HEK293 (cell line): Measurements from ENCODE around the gene PRKD1.

Experiments used
- CTCF ChIA-PET: fragments of 350-600 bp; formaldehyde crosslinking; extraction: SDS; loops from one replicate; lab custom pipeline; 2021; ENCODE audit warnings: antibody characterized with exemption; lab: Yijun Ruan, JAX
- POLR2A ChIA-PET: fragments of 300-600 bp; formaldehyde crosslinking; extraction: SDS; loops from one replicate; lab custom pipeline; 2020; ENCODE audit warnings: antibody characterized with exemption, inconsistent platforms; lab: Yijun Ruan, JAX
- H3K27ac ChIP-seq: fragments of 200-500 bp; sonication (Bioruptor generic); 2 replicates; pipeline ENCODE4 v1.5.1; 2014; ENCODE audit warnings: low read depth, low read length, control low read depth, inconsistent platforms; ENCODE audit errors: extremely low read depth
- H3K36me3 ChIP-seq, 2 experiments: fragments of 200-500 bp in 1 of 2; sonication (Bioruptor generic) in 1 of 2; 1 replicate in 1 of 2; 2 replicates in 1 of 2; pipeline ENCODE4 v1.5.1; 2014 to 2017; ENCODE audit warnings: inconsistent platforms in 2 of 2, low read length in 2 of 2; ENCODE audit not compliant: control insufficient read depth in 2 of 2, insufficient read depth in 1 of 2
- H3K4me1 ChIP-seq: fragments of 200-500 bp; sonication (Bioruptor generic); 2 replicates; pipeline ENCODE4 v1.5.1; 2014; ENCODE audit warnings: mild to moderate bottlenecking, low read length, inconsistent platforms; ENCODE audit not compliant: control insufficient read depth, insufficient read depth
- H3K4me3 ChIP-seq: 2 replicates; pipeline ENCODE4 v1.5.1; 2011; ENCODE audit warnings: low read depth, mild to moderate bottlenecking, control low read depth, low read length, moderate library complexity
- H3K9me3 ChIP-seq: fragments of 200-500 bp; sonication (Bioruptor generic); 2 replicates; pipeline ENCODE4 v1.5.1; 2014; ENCODE audit warnings: low read depth, low read length, inconsistent platforms; ENCODE audit not compliant: control insufficient read depth, insufficient read depth
- ZBTB48 ChIP-seq: fragments of 450-650 bp; formaldehyde crosslinking; IDR thresholded peaks from 2 replicates; pipeline ENCODE4 v1.5.1; 2016; ENCODE audit warnings: missing biosample characterization, missing genetic modification characterization
- ZNF175 ChIP-seq: fragments of 450-650 bp; formaldehyde crosslinking; IDR thresholded peaks from 2 replicates; pipeline ENCODE4 v1.5.1; 2016; ENCODE audit warnings: missing biosample characterization, missing genetic modification characterization
- ZNF202 ChIP-seq: fragments of 450-650 bp; formaldehyde crosslinking; IDR thresholded peaks from 2 replicates; pipeline ENCODE4 v1.5.1; 2016; ENCODE audit warnings: missing biosample characterization, missing genetic modification characterization, borderline replicate concordance
- ZNF324 ChIP-seq: fragments of 450-650 bp; formaldehyde crosslinking; IDR thresholded peaks from 2 replicates; pipeline ENCODE4 v1.5.1; 2016; ENCODE audit warnings: missing biosample characterization, missing genetic modification characterization
- ZNF391 ChIP-seq: fragments of 450-650 bp; formaldehyde crosslinking; IDR thresholded peaks from 2 replicates; pipeline ENCODE4 v1.5.1; 2016; ENCODE audit warnings: low read depth, missing biosample characterization, missing genetic modification characterization, borderline replicate concordance
- ZNF473 ChIP-seq: fragments of 450-650 bp; formaldehyde crosslinking; IDR thresholded peaks from 2 replicates; pipeline ENCODE4 v1.5.1; 2017; ENCODE audit warnings: missing biosample characterization, missing genetic modification characterization
- ZNF561 ChIP-seq: fragments of 450-650 bp; IDR thresholded peaks from 2 replicates; pipeline ENCODE4 v1.5.1; 2018; ENCODE audit warnings: missing biosample characterization, missing genetic modification characterization, borderline replicate concordance
- ZNF785 ChIP-seq: fragments of 450-650 bp; formaldehyde crosslinking; IDR thresholded peaks from 2 replicates; pipeline ENCODE4 v1.5.1; 2016; ENCODE audit warnings: missing biosample characterization, missing genetic modification characterization
- TF ChIP-seq, protein P1 (sequence below): fragments of 450-650 bp; formaldehyde crosslinking; IDR thresholded peaks from 2 replicates; pipeline ENCODE4 v1.5.1; 2017; ENCODE audit warnings: missing biosample characterization, missing genetic modification characterization
- TF ChIP-seq, protein P2 (sequence below): fragments of 450-650 bp; formaldehyde crosslinking; IDR thresholded peaks from 2 replicates; pipeline ENCODE4 v1.5.1; 2016; ENCODE audit warnings: missing biosample characterization, missing genetic modification characterization
- TF ChIP-seq, protein P3 (sequence below): fragments of 450-650 bp; formaldehyde crosslinking; optimal IDR thresholded peaks from 2 replicates; pipeline ENCODE3; 2016; ENCODE audit warnings: missing biosample characterization, mild to moderate bottlenecking, missing genetic modification characterization
- TF ChIP-seq, protein P4 (sequence below): fragments of 450-650 bp; formaldehyde crosslinking; IDR thresholded peaks from 2 replicates; pipeline ENCODE4 v1.5.1; 2016; ENCODE audit warnings: missing biosample characterization, missing genetic modification characterization
- TF ChIP-seq, protein P5 (sequence below): fragments of 450-650 bp; IDR thresholded peaks from 2 replicates; pipeline ENCODE4 v1.5.1; 2018; ENCODE audit warnings: missing biosample characterization, missing genetic modification characterization
- TF ChIP-seq, protein P6 (sequence below): fragments of 450-650 bp; formaldehyde crosslinking; IDR thresholded peaks from 2 replicates; pipeline ENCODE4 v1.5.1; 2016; ENCODE audit warnings: missing biosample characterization, missing genetic modification characterization

The PRKD1 gene

DNA sequence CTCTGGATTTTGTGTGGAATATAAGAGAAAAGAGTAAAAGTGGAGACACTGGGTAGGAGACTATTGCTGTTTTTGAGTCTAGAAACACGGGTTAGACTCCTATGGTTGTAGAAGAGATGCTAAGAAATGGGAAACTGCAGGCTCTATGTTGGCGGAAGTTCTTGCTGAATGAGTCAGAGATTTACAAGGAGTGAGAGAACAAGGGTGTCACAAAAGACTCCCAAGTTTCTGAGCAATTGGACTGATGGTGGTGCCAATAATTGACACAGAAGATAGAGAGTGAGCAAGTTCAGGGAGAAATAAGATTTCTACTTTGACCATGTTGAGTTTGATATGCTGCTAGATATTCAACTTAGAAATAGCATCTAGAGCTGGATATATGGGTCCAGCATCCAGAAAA is 2.6 kb upstream of the PRKD1 start:
- H3K36me3 ChIP-seq = no peaks in the 10 kb centered on the region
- no peak overlapping the region for H3K4me3 ChIP-seq
- CTCF ChIA-PET = no interaction called here
- no peak overlapping the region for H3K27ac ChIP-seq
- TF ChIP-seq, protein P1, sequence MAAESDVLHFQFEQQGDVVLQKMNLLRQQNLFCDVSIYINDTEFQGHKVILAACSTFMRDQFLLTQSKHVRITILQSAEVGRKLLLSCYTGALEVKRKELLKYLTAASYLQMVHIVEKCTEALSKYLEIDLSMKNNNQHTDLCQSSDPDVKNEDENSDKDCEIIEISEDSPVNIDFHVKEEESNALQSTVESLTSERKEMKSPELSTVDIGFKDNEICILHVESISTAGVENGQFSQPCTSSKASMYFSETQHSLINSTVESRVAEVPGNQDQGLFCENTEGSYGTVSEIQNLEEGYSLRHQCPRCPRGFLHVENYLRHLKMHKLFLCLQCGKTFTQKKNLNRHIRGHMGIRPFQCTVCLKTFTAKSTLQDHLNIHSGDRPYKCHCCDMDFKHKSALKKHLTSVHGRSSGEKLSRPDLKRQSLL (tag by site-specific recombination) = 0 out of 2 replicates have a peak, but pooled peaks have one; percentile 10
- no peak for TF ChIP-seq ZNF473 (tag by site-specific recombination)
- no peak for TF ChIP-seq ZNF324 (tag by site-specific recombination)
- no peaks in the 10 kb centered on the region for H3K9me3 ChIP-seq
- peaks cover 3% of the 10 kb centered on the region for H3K4me1 ChIP-seq
- POLR2A ChIA-PET = no interaction called here

DNA sequence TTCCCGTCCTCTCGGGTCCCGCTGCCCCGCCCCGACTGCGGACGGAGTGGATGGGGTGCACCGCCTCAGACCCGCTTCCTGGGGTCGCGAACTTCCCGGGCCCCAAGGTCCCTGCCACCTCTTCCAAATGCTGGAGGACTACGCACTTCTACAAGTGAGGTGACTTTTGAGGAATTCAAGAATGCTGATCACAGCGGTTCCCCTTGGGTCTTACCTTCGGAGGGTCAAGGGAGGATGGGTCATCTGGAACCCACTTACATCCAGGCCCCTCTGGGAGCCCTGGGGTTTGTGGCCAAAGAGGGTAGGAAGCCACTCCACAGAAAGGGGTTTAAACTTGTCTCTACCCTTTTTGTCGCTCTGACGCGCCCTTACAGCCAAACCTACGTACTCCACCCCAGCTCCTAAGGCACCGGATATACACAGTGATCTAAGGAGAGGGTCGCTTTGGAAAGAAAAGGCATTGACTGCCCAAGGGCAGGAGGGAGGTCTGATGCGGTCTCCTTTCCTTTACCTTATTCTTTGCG is 532 bp upstream of the PRKD1 start:
- Histone ChIP-seq H3K4me1 (peaks cover 19% of the 10 kb centered on the region), H3K36me3 (no peaks in the 10 kb centered on the region), H3K9me3 (no peaks in the 10 kb centered on the region), H3K27ac (peak overlapping the region; percentile 27; the same call in 1 of the 2 replicates), H3K4me3 (peak overlapping the region; percentile 88)
- peak; percentile 88; the same call in 1 of the 2 replicates for TF ChIP-seq ZNF202 (tag by site-specific recombination)
- 0 out of 2 replicates have a peak, but pooled peaks have one; percentile 9 for TF ChIP-seq ZNF561
- TF ChIP-seq ZBTB48 = peak; percentile 45; the same call in 1 of the 2 replicates
- no peak for TF ChIP-seq ZNF391
- TF ChIP-seq, protein P2, sequence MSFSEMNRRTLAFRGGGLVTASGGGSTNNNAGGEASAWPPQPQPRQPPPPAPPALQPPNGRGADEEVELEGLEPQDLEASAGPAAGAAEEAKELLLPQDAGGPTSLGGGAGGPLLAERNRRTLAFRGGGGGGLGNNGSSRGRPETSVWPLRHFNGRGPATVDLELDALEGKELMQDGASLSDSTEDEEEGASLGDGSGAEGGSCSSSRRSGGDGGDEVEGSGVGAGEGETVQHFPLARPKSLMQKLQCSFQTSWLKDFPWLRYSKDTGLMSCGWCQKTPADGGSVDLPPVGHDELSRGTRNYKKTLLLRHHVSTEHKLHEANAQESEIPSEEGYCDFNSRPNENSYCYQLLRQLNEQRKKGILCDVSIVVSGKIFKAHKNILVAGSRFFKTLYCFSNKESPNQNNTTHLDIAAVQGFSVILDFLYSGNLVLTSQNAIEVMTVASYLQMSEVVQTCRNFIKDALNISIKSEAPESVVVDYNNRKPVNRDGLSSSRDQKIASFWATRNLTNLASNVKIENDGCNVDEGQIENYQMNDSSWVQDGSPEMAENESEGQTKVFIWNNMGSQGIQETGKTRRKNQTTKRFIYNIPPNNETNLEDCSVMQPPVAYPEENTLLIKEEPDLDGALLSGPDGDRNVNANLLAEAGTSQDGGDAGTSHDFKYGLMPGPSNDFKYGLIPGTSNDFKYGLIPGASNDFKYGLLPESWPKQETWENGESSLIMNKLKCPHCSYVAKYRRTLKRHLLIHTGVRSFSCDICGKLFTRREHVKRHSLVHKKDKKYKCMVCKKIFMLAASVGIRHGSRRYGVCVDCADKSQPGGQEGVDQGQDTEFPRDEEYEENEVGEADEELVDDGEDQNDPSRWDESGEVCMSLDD = peak; percentile 60; the same call in 1 of the 2 replicates
- TF ChIP-seq, protein P3, sequence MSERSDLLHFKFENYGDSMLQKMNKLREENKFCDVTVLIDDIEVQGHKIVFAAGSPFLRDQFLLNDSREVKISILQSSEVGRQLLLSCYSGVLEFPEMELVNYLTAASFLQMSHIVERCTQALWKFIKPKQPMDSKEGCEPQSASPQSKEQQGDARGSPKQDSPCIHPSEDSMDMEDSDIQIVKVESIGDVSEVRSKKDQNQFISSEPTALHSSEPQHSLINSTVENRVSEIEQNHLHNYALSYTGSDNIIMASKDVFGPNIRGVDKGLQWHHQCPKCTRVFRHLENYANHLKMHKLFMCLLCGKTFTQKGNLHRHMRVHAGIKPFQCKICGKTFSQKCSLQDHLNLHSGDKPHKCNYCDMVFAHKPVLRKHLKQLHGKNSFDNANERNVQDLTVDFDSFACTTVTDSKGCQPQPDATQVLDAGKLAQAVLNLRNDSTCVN (tag by site-specific recombination) = peak; percentile 34
- no peak for TF ChIP-seq ZNF785 (tag by site-specific recombination)
- CTCF ChIA-PET = interaction anchor here (0.5 to 0.6 kb wide), 2 partner anchors 118 to 1155 kb away, joined by 3 to 4 read pairs; no protein-coding TSS in a partner anchor
- POLR2A ChIA-PET = no interaction called here

DNA sequence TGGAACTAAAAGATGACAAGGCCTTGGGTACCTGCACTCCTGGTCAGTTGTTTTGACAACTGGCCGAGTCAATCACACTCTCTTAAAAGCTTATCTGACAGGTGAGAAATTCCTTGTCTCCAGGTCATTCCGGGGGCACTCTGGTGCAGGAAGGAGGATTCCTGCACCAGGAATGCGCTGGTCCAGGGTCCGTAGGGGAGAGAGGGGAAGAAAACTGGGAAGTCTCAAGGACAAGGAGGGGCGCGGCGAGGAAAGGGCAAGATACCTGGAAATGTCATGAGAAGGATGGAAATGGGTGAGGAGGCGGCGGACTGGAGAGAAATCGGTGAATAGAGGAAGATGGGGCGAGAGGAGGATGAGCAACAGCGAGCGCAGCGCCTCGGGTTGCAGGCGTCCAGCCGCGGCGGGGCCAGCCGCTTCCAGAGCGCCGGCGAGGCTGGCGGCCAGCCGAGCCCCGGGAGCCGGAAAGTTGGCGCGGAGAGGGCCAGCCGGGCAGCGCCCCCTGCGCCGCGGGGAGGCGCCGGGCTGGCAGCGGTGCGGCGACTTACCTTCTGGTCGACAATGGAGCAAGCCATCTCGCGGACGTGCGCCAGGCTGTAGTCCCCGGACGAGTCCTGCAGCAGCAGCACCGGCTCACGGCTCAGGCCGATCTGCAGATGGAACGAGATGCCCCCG is 809 bp downstream of the PRKD1 start:
- Histone ChIP-seq H3K4me3 (peak overlapping the region; percentile 88), H3K4me1 (peaks cover 19% of the 10 kb centered on the region), H3K27ac (peak overlapping the region; percentile 85), H3K36me3 (no peaks in the 10 kb centered on the region; a peak in 1 of 3 replicates), H3K9me3 (no peaks in the 10 kb centered on the region)
- ChIA-PET POLR2A (no interaction called here), CTCF (interaction anchor here (0.6 kb wide), 1 partner anchor 281 kb away, joined by 4 read pairs; no protein-coding TSS in a partner anchor)
- TF ChIP-seq, protein P4, sequence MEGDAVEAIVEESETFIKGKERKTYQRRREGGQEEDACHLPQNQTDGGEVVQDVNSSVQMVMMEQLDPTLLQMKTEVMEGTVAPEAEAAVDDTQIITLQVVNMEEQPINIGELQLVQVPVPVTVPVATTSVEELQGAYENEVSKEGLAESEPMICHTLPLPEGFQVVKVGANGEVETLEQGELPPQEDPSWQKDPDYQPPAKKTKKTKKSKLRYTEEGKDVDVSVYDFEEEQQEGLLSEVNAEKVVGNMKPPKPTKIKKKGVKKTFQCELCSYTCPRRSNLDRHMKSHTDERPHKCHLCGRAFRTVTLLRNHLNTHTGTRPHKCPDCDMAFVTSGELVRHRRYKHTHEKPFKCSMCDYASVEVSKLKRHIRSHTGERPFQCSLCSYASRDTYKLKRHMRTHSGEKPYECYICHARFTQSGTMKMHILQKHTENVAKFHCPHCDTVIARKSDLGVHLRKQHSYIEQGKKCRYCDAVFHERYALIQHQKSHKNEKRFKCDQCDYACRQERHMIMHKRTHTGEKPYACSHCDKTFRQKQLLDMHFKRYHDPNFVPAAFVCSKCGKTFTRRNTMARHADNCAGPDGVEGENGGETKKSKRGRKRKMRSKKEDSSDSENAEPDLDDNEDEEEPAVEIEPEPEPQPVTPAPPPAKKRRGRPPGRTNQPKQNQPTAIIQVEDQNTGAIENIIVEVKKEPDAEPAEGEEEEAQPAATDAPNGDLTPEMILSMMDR = peak; percentile 47; the same call in 1 of the 2 replicates
- TF ChIP-seq, protein P5, sequence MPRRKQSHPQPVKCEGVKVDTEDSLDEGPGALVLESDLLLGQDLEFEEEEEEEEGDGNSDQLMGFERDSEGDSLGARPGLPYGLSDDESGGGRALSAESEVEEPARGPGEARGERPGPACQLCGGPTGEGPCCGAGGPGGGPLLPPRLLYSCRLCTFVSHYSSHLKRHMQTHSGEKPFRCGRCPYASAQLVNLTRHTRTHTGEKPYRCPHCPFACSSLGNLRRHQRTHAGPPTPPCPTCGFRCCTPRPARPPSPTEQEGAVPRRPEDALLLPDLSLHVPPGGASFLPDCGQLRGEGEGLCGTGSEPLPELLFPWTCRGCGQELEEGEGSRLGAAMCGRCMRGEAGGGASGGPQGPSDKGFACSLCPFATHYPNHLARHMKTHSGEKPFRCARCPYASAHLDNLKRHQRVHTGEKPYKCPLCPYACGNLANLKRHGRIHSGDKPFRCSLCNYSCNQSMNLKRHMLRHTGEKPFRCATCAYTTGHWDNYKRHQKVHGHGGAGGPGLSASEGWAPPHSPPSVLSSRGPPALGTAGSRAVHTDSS (tag by site-specific recombination) = no peak
- TF ChIP-seq ZNF175 (tag by site-specific recombination) = no peak
- TF ChIP-seq, protein P6, sequence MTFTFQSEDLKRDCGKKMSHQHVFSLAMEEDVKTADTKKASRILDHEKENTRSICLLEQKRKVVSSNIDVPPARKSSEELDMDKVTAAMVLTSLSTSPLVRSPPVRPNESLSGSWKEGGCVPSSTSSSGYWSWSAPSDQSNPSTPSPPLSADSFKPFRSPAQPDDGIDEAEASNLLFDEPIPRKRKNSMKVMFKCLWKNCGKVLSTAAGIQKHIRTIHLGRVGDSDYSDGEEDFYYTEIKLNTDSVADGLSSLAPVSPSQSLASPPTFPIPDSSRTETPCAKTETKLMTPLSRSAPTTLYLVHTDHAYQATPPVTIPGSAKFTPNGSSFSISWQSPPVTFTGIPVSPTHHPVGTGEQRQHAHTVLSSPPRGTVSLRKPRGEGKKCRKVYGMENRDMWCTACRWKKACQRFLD (tag by site-specific recombination) = no peak
- TF ChIP-seq, protein P3 (tag by site-specific recombination) = peak; percentile 40
